Stimulated activated CD8-positive, alpha-beta memory T cell treated with anti-CD3 and anti-CD28 coated beads, Interleukin-12 subunit alpha, Interleukin-12 subunit beta, amount 100 ng/mL, for 24 hours (primary cell): ENCODE results near the gene RCAN1.
"Not testable (repeated sequence)": the region's sequence is repeated elsewhere in the genome, so short reads cannot be mapped to it uniquely, and the experiment has no call there.

Experiments
- DNase-seq: peaks from one replicate; pipeline ENCODE4 v3.0.0-alpha.2; 2020; ENCODE audit errors: extremely low read depth

The RCAN1 gene

GRCh38 chr21:34517491-34518245 lies 97.2 kb downstream of the RCAN1 start:
- DNase-seq = no peak

- DNase-seq = no peak
Measured at GRCh38 chr21:34517039-34517438, 97.9 kb downstream of the RCAN1 start.

GRCh38 chr21:34514576-34515115 lies 100.3 kb downstream of the RCAN1 start:
- DNase-seq = no peak

GRCh38 chr21:34513129-34513675 lies 101.7 kb downstream of the RCAN1 start:
- no peak for DNase-seq

- DNase-seq = no peak
Measured at GRCh38 chr21:34511787-34512455, 103.0 kb downstream of the RCAN1 start, which contains the start of gene KCNE1. KCNE1 (minus strand) TSS chr21:34512210; CDS start chr21:34449634, 62,576 bp downstream.

GRCh38 chr21:34511181-34511580 lies 103.7 kb downstream of the RCAN1 start:
- DNase-seq = no peak

- peak; percentile 19 for DNase-seq
Measured at GRCh38 chr21:34510148-34511142, 104.5 kb downstream of the RCAN1 start.

- no peak for DNase-seq
Measured at GRCh38 chr21:34509151-34509550, 105.8 kb downstream of the RCAN1 start.

GRCh38 chr21:34504595-34504994 lies 110.3 kb downstream of the RCAN1 start:
- no peak for DNase-seq

- no peak for DNase-seq
Measured at GRCh38 chr21:34502480-34503106, 112.3 kb downstream of the RCAN1 start.

GRCh38 chr21:34501716-34502115 lies 113.2 kb downstream of the RCAN1 start:
- no peak for DNase-seq

- no peak for DNase-seq
Measured at GRCh38 chr21:34500191-34500590, 114.7 kb downstream of the RCAN1 start.

GRCh38 chr21:34499116-34499515 lies 115.8 kb downstream of the RCAN1 start:
- DNase-seq = no peak

- DNase-seq = no peak
Measured at GRCh38 chr21:34498623-34499022, 116.3 kb downstream of the RCAN1 start.

GRCh38 chr21:34483854-34484253 lies 131.1 kb downstream of the RCAN1 start:
- DNase-seq = not testable (repeated sequence)

- not testable (repeated sequence) for DNase-seq
Measured at GRCh38 chr21:34483435-34483834, 131.5 kb downstream of the RCAN1 start.

- DNase-seq = not testable (repeated sequence)
Measured at GRCh38 chr21:34467333-34467732, 147.6 kb downstream of the RCAN1 start.
